ENCODE results near the gene RANBP2.
A peak's percentile ranks its signal among the peaks of the same experiment; 100 is the strongest.
"Not testable (repeated sequence)": the region's sequence is repeated elsewhere in the genome, so short reads cannot be mapped to it uniquely, and the experiment has no call there.

RANBP2 gene

GRCh38 chr2:108719149-108720044 is at the start of gene RANBP2:
Gene RANBP2 (plus strand): TSS chr2:108719482. CDS start chr2:108719607, 125 bp downstream.
- H3K27me3 ChIP-seq (ENCODE audit: low read depth, low read length): no peaks in the 10 kb centered on the region

GRCh38 chr2:108670282-108670681 is 49.0 kb upstream of the RANBP2 start:
- H3K9me3 ChIP-seq (ENCODE audit: control insufficient read depth in 1 of 2, low read length in 2 of 2); H3K4me3 ChIP-seq (ENCODE audit: low read depth in 1 of 2, low read length in 2 of 2); H3K27me3 ChIP-seq (ENCODE audit: low read depth, low read length); H3K4me1 ChIP-seq (ENCODE audit: control insufficient read depth in 1 of 2, insufficient read depth in 2 of 2, low read length in 2 of 2); H3K36me3 ChIP-seq (ENCODE audit: control insufficient read depth in 1 of 2, insufficient read depth in 2 of 2, low read length in 2 of 2); H3K27ac ChIP-seq (ENCODE audit: low read length): not testable (repeated sequence)

More at GRCh38 chr2:108719149-108720044, at the start of gene RANBP2:
- Histone ChIP-seq H3K36me3 (ENCODE audit: control insufficient read depth in 1 of 2, insufficient read depth in 2 of 2, low read length in 2 of 2) (no peaks in the 10 kb centered on the region), H3K4me3 (ENCODE audit: low read depth in 1 of 2, low read length in 2 of 2) (peak within 1 kb of the TSS; percentile 74 to 75), H3K4me1 (ENCODE audit: control insufficient read depth in 1 of 2, insufficient read depth in 2 of 2, low read length in 2 of 2) (peaks cover 0 to 3% of the 10 kb centered on the region in 2 donors), H3K27ac (ENCODE audit: low read length) (peak within 1 kb of the TSS; percentile 93), H3K9me3 (ENCODE audit: control insufficient read depth in 1 of 2, low read length in 2 of 2) (no peaks in the 10 kb centered on the region)

GRCh38 chr2:108672200-108672805 is 47.0 kb upstream of the RANBP2 start:
- H3K9me3 ChIP-seq (ENCODE audit: control insufficient read depth in 1 of 2, low read length in 2 of 2); H3K4me1 ChIP-seq (ENCODE audit: control insufficient read depth in 1 of 2, insufficient read depth in 2 of 2, low read length in 2 of 2); H3K4me3 ChIP-seq (ENCODE audit: low read depth in 1 of 2, low read length in 2 of 2); H3K27me3 ChIP-seq (ENCODE audit: low read depth, low read length); H3K36me3 ChIP-seq (ENCODE audit: control insufficient read depth in 1 of 2, insufficient read depth in 2 of 2, low read length in 2 of 2); H3K27ac ChIP-seq (ENCODE audit: low read length): not testable (repeated sequence)

GRCh38 chr2:108676522-108676921 is 42.8 kb upstream of the RANBP2 start:
- not testable (repeated sequence) for H3K4me3 ChIP-seq (ENCODE audit: low read depth in 1 of 2, low read length in 2 of 2); H3K27ac ChIP-seq (ENCODE audit: low read length); H3K36me3 ChIP-seq (ENCODE audit: control insufficient read depth in 1 of 2, insufficient read depth in 2 of 2, low read length in 2 of 2); H3K4me1 ChIP-seq (ENCODE audit: control insufficient read depth in 1 of 2, insufficient read depth in 2 of 2, low read length in 2 of 2); H3K9me3 ChIP-seq (ENCODE audit: control insufficient read depth in 1 of 2, low read length in 2 of 2); H3K27me3 ChIP-seq (ENCODE audit: low read depth, low read length)

- not testable (repeated sequence) for H3K4me1 ChIP-seq (ENCODE audit: control insufficient read depth in 1 of 2, insufficient read depth in 2 of 2, low read length in 2 of 2); H3K27ac ChIP-seq (ENCODE audit: low read length); H3K4me3 ChIP-seq (ENCODE audit: low read depth in 1 of 2, low read length in 2 of 2); H3K27me3 ChIP-seq (ENCODE audit: low read depth, low read length); H3K9me3 ChIP-seq (ENCODE audit: control insufficient read depth in 1 of 2, low read length in 2 of 2)
- peaks cover 0 to 11% of the 10 kb centered on the region in 2 donors for H3K36me3 ChIP-seq (ENCODE audit: control insufficient read depth in 1 of 2, insufficient read depth in 2 of 2, low read length in 2 of 2)
Measured at GRCh38 chr2:108677239-108677744, 42.0 kb upstream of the RANBP2 start.

GRCh38 chr2:108678198-108678651 is 41.1 kb upstream of the RANBP2 start:
- H3K4me3 ChIP-seq (ENCODE audit: low read depth in 1 of 2, low read length in 2 of 2); H3K27me3 ChIP-seq (ENCODE audit: low read depth, low read length); H3K27ac ChIP-seq (ENCODE audit: low read length); H3K9me3 ChIP-seq (ENCODE audit: control insufficient read depth in 1 of 2, low read length in 2 of 2); H3K4me1 ChIP-seq (ENCODE audit: control insufficient read depth in 1 of 2, insufficient read depth in 2 of 2, low read length in 2 of 2): not testable (repeated sequence)
- H3K36me3 ChIP-seq (ENCODE audit: control insufficient read depth in 1 of 2, insufficient read depth in 2 of 2, low read length in 2 of 2): peaks cover 0 to 11% of the 10 kb centered on the region in 2 donors

- not testable (repeated sequence) for H3K4me3 ChIP-seq (ENCODE audit: low read depth in 1 of 2, low read length in 2 of 2); H3K9me3 ChIP-seq (ENCODE audit: control insufficient read depth in 1 of 2, low read length in 2 of 2); H3K4me1 ChIP-seq (ENCODE audit: control insufficient read depth in 1 of 2, insufficient read depth in 2 of 2, low read length in 2 of 2); H3K27me3 ChIP-seq (ENCODE audit: low read depth, low read length); H3K27ac ChIP-seq (ENCODE audit: low read length)
- H3K36me3 ChIP-seq (ENCODE audit: control insufficient read depth in 1 of 2, insufficient read depth in 2 of 2, low read length in 2 of 2): peaks cover 0 to 11% of the 10 kb centered on the region in 2 donors
Measured at GRCh38 chr2:108680805-108681204, 38.5 kb upstream of the RANBP2 start.

- not testable (repeated sequence) for H3K4me1 ChIP-seq (ENCODE audit: control insufficient read depth in 1 of 2, insufficient read depth in 2 of 2, low read length in 2 of 2); H3K27ac ChIP-seq (ENCODE audit: low read length); H3K4me3 ChIP-seq (ENCODE audit: low read depth in 1 of 2, low read length in 2 of 2); H3K27me3 ChIP-seq (ENCODE audit: low read depth, low read length); H3K36me3 ChIP-seq (ENCODE audit: control insufficient read depth in 1 of 2, insufficient read depth in 2 of 2, low read length in 2 of 2); H3K9me3 ChIP-seq (ENCODE audit: control insufficient read depth in 1 of 2, low read length in 2 of 2)
Measured at GRCh38 chr2:108688818-108689756, 30.2 kb upstream of the RANBP2 start.

- H3K27ac ChIP-seq (ENCODE audit: low read length); H3K4me1 ChIP-seq (ENCODE audit: control insufficient read depth in 1 of 2, insufficient read depth in 2 of 2, low read length in 2 of 2); H3K9me3 ChIP-seq (ENCODE audit: control insufficient read depth in 1 of 2, low read length in 2 of 2); H3K4me3 ChIP-seq (ENCODE audit: low read depth in 1 of 2, low read length in 2 of 2); H3K36me3 ChIP-seq (ENCODE audit: control insufficient read depth in 1 of 2, insufficient read depth in 2 of 2, low read length in 2 of 2); H3K27me3 ChIP-seq (ENCODE audit: low read depth, low read length): not testable (repeated sequence)
Measured at GRCh38 chr2:108690001-108690400, 29.3 kb upstream of the RANBP2 start.

GRCh38 chr2:108691447-108691846 is 27.8 kb upstream of the RANBP2 start:
- H3K4me1 ChIP-seq (ENCODE audit: control insufficient read depth in 1 of 2, insufficient read depth in 2 of 2, low read length in 2 of 2): no peaks in the 10 kb centered on the region
- no peak overlapping the region for H3K27ac ChIP-seq (ENCODE audit: low read length)
- no peaks in the 10 kb centered on the region for H3K27me3 ChIP-seq (ENCODE audit: low read depth, low read length)
- no peaks in the 10 kb centered on the region for H3K9me3 ChIP-seq (ENCODE audit: control insufficient read depth in 1 of 2, low read length in 2 of 2)
- no peak overlapping the region for H3K4me3 ChIP-seq (ENCODE audit: low read depth in 1 of 2, low read length in 2 of 2)
- no peaks in the 10 kb centered on the region for H3K36me3 ChIP-seq (ENCODE audit: control insufficient read depth in 1 of 2, insufficient read depth in 2 of 2, low read length in 2 of 2)

- H3K36me3 ChIP-seq (ENCODE audit: control insufficient read depth in 1 of 2, insufficient read depth in 2 of 2, low read length in 2 of 2): no peaks in the 10 kb centered on the region
- no peaks in the 10 kb centered on the region for H3K27me3 ChIP-seq (ENCODE audit: low read depth, low read length)
- H3K4me3 ChIP-seq (ENCODE audit: low read depth in 1 of 2, low read length in 2 of 2): no peak overlapping the region
- no peaks in the 10 kb centered on the region for H3K4me1 ChIP-seq (ENCODE audit: control insufficient read depth in 1 of 2, insufficient read depth in 2 of 2, low read length in 2 of 2)
- H3K9me3 ChIP-seq (ENCODE audit: control insufficient read depth in 1 of 2, low read length in 2 of 2): no peaks in the 10 kb centered on the region
- H3K27ac ChIP-seq (ENCODE audit: low read length): no peak overlapping the region
Measured at GRCh38 chr2:108701208-108701607, 18.1 kb upstream of the RANBP2 start.
